DOHH2 (cell line): ENCODE data around the gene FAP.

Experiments used
- CTCF ChIP-seq: fragments of 200-600 bp; sonication (generic); IDR thresholded peaks from one replicate; pipeline ENCODE4 v1.5.1; 2014; ENCODE audit warnings: antibody characterized with exemption, mild to moderate bottlenecking, low read depth, low read length; ENCODE audit not compliant: poor library complexity, severe bottlenecking
- EZH2phosphoT487 ChIP-seq: fragments of 200-600 bp; sonication (generic); IDR thresholded peaks from 2 replicates; pipeline ENCODE4 v1.6.1; 2017; ENCODE audit warnings: borderline replicate concordance, mild to moderate bottlenecking, antibody characterized with exemption, low read length, moderate library complexity, mixed read lengths

DNA sequence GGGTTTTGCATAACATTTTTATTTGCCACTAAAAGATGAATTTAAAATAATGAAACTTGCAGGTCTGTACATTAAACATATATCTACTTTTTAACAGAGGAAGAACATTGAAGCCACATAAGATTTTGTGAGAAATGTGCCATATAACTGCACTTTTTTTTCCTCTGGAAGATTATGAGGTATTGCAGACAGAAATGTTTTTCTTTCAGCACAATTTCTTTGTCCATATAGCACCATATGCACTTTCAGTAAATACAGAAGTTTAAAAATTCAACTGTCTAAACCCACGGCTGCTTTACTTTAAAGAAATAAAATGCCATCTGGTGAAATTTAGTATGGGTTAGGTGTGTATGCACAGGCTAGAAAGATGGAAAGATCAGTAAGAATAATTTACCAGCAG, 470 bp upstream of the FAP start:
- TF ChIP-seq CTCF = no peak
- TF ChIP-seq EZH2phosphoT487 = no peak
